Ureter (tissue), 1 donor: Measurements from ENCODE around the gene GAS2L3. TPM values are rescaled to one million over a fixed set of nuclear protein-coding genes. Genes with fewer than 3 reads are reported as not detected.
"Not testable (repeated sequence)": the region's sequence is repeated elsewhere in the genome, so short reads cannot be mapped to it uniquely, and the experiment has no call there.

Experiments
- DNase-seq: peaks from one replicate; pipeline ENCODE4 v3.0.0-alpha.2; 2020; ENCODE audit warnings: low spot score
- total RNA-seq: library from RNA; stranded (reverse); gene quantifications from one replicate; pipeline ENCODE4 v1.2.4, GENCODE V29; 2023
- donor health status: DM: yes; HTN: yes; CAD: no.

Gene GAS2L3
- total RNA-seq, result 6.0 TPM

DNA sequence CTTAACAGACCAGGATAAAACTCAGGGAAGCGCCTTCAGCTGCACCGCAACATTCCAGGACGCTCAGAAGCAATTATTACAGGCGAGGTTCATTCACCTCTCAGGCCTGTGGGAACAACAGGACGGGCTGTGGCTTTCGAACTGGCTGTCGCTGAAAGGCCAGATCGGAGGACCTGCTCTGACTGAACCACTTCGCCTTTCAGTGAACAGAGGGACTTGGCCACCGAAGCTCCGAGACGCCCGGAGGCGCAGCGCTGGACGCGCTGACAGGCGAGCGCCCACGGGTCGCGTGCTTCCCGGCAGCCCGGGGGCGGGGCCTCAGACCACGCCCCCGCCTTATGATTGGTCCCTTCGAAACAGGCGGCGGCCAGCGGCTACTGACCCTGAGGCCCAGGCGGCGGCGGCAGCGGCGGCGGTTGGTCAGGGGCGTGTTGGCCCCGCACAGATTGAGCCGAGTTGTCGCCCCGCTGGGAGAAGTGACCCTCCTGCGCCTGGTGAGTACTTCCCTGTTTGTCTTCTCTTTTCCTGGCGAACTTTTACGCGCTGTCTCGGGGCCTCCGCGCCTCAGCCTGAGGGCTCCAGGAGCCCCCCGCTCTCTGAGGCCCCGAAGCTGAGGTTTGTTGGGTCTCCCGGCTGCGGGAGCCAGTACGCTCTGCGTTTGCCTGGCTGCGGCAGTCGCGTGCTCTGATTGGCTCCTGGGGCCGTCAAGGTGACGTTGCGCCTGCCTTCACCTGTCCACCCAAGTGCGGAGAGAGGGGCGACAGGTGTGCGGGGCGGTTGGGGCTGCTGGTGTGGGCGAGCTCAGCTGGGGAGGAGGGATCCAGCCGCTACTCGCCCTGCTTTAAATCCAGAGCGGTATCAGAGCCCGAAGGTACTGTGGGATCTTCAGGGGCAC is at the start of gene GAS2L3:
Gene GAS2L3 (plus strand): TSS at position 393 of the 895 bp plus-strand sequence. CDS start 21,221 bp downstream, outside the sequence.
- DNase-seq, result peak; percentile 88

DNA sequence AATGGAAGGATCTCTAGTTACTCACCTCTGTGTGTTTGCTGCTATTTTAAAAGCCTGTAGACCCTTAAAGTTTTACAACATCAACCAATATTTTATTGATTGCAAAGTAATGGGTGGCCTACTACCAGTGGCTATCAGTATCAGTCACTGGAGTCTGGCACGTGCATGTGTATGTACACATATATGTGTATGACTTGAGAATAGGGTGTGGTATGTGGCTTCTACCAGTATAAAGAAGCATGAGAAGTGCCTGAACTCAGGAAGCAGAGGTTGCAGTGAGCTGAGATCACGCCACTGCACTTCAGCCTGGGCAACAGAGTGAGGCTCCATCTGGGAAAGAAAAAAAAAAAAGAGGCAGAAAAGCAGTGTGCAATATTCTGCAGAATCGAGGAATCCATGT is 45.5 kb upstream of the GAS2L3 start:
- DNase-seq, result no peak

DNA sequence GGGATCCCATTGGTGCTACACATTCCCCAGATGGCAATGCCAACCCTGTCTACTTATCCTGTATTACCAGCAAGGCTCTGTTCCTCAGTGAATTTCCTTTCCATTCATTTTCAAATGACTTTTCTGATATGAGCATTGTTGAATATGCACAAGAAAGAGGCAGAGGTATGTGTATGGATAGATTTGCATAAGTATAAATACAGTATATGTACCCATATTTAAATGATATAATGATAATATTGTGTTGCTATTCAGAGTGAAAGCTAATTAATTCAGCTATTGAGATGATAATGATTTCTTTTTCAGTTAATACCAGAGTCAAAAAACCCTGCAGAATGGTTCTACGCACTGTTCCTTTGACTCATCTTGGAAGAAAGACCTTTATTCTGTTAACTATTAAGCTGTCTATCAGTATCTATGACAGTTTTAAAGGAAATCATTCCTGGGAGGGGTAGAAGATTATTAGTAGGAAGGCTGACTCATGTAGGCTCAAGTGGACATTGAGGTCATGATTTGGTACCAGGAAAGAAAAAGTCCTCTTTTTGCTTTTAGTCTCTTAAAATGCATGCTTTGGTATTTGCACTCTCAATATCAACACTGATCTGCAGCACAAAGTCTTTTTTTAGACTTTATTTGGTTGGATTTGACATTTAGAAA is 44.9 kb upstream of the GAS2L3 start:
- no peak for DNase-seq

DNA sequence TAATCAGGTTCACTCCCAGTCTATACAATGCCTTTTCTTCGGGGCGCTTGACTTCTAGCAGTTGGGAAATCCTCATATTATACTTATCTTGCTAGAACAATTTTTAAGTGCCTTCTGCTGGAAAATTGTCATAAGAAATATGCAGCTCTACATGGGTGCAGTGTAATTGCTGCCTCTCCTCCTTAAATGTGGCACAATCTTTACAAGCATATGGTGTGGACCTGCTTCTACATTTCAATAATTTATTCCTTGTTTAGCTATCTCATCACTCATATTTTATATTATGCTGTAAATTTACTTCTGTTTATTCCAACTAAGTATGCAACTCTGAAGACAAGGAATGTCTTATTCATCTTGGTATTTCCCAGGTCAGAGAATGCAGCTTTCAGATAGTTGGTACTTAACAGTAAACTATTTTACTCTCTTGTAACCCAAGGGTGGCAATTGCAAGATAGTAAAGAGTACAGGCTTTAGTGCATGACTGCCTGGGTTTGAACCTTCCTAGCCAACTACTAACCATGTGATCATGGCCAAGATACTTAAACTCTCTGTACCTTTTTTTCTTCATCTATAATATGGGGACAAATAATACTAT is 43.6 kb upstream of the GAS2L3 start:
- no peak for DNase-seq

DNA sequence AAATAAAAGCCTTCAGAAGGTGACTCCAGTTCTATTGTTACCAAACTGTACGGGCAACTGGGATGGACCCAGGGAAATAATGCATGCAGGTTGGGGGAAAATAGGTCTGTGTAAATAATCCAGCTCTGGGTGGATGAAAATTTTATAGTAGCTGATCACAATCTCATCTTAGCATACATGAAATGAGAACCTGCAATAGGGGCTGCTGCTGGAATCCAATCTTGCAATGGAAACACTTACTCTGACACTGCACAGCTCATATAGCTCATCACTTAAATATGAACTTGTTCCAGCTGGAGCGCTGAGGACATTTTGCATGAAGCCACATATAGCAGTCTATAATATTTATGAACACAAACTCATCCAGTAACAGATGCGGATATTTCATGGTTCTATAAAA is 40.1 kb upstream of the GAS2L3 start:
- DNase-seq, result no peak

DNA sequence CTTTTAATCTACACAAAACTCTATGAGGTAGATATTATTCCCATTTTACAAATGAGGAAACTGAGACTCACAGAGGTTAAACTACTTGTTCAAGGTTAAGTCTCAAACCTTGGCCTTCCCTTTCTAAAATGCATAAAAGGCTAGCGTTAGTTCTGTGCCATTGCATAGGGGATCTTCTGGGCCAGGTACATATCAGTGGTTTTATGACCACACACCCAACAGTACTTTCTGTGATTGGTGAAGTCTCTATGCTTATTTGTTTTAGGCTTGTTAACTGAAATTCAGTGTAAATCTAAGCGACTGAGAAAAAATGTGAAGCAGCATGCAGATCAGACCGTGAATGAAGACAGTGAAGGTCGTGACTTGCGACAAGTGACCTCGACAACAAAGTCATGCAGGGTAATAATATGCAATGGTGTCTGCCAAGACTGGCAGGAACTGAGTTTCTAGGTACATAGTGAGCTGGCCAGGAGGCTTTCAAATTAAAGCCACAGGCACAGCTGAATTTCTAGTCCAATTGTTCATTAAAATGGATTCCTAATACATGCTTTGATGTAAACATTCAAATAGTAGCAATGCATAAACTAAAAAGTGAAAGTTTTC is 38.8 kb upstream of the GAS2L3 start:
- no peak for DNase-seq

DNA sequence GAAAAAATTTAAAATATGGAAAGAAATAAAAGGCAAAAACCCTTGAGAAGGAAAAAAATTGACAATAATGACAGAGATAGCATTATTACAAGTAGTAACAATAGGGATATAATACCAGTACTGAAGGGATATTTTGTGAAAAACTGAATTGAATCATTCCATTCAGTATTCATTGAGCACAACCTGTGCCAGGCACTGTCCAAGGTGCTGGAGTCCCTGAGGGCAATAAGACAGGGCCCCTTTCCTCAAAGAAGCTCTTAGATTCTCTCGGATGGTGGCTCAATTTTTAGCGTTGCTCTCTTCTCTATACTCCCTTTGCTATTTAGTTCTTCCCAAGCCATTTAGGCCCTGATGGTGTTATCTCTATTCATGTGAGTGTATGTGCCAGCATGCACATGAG is 34.3 kb upstream of the GAS2L3 start:
- DNase-seq, result no peak

DNA sequence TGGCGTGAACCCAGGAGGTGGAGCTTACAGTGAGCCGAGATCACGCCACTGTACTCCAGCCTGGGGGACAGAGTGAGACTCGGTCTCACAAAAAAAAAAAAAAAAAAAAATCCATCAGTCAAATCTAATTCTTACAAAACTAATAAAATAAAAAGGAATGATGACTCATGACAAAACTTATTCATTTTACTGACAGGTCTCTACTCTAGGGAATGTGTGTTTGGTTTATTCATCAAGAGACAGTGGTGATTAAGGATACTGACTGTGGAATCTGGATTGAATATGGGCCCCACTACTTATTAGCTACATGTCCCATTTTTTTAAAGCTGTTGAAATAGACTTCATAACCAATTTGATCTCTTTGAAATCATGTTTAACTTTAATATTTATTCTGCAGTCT is 29.3 kb upstream of the GAS2L3 start:
- DNase-seq, result no peak

DNA sequence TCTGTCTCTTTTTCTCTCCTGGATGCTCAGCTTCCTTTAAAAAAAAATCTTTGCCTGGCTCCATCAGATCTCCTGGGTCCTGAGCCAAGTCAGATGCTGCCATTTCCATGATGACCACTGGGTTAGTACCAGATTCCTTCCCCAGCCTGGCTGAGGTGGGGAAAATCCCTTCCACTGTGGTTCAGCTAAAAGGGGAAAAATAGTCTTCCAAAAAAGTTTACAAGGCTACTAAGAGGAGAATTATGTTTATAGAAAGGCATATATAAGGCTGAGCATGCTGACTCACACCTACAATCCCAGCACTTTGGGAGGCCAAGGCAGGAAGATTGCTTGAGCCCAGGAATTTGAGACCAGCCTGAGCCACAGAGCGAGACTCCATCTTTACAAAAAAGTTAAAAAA is 28.4 kb upstream of the GAS2L3 start:
- no peak for DNase-seq

DNA sequence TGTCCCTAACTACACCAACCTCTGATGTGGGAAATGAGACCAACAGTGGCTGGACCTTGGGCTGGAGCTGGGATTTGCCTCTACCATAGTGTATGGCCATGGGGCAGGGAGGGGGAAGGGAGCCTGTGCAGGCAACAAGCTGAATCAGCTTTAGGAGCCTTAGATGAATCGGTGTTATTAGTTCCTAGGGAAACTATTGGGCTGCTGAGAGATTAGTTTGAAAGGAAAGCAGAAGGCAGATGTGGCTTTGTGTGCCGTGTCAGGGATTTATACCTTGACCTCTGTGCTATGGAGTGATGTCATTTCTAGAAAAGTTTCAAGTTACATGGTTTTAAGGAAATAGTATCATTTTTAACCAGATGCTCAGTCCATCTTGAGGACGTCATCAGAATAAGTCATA is 19.5 kb upstream of the GAS2L3 start:
- DNase-seq, result no peak

DNA sequence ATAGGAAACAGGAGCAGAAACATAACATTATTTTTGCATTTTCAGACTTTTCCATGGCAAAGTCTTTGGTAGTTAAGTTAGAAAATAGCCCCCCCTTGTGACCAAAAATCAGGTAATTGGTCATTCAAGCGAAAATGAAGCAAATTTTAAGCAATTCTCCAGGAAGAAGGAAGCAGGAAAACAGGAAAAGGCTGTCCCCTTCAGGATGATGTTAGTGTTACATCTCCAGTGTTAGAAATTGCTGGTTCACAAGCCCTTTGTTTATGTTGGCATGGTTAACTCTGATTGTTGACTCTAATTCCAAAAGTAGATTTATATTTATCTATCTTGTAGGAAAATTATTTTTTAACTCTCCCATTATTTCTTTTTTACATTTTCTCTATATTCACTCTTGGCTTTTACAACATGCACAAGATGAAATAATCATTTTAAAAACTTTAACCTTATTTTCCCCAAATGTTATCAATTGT is 18.8 kb upstream of the GAS2L3 start:
- DNase-seq, result peak; percentile 57

DNA sequence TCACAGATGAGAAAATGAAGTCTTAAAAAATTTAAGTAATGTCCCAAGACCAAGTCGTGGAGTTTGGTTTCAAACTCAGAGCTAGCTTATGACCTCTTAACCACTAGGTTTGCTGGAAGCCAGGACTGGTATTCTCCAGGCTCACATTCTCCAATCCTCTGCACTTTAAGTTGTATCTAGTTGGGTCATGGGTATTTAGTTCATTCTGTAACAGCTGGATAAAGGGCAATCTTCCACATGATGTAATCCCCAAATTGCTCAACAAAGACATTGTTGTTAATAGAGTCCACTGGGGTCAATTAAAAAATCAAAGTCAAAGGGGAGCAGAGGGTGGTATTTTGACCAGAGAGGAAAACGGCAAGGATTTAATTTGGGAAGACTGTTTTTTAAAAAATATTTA is 17.8 kb upstream of the GAS2L3 start:
- no peak for DNase-seq

DNA sequence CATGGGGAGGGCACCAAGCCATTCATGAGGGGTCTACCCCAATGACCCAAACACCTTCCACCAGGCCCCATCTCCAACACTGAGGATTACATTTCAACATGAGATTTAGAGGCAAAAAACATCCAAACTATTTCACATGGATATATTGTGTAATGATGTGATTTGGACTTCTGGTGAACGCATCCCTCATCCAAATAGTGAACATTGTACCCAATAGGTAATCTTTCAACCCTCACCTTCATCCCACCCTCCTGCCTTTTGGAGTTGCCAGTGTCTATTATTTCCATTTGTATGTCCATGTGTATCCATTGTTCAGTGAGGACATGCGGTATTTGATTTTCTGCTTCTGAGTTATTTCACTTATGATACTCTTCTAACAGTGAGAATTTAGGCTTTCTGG is 16.1 kb upstream of the GAS2L3 start:
- DNase-seq, result no peak

DNA sequence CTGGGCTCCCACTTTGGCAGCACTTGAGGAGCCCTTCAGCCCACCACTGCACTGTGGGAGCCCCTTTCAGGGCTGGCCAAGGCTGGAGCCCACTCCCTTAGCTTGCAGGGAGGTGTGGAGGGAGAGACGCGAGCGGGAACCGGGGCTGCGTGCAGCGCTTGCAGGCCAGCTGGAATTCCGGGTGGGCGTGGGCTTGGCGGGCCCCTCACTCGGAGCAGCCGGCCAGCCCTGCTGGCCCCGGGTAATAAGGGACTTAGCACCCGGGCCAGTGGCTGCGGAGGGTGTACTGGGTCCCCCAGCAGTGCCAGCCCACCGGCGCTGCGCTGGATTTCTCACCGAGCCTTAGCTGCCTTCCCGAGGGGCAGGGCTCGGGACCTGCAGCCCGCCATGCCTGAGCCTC is 14.2 kb upstream of the GAS2L3 start:
- not testable (repeated sequence) for DNase-seq

DNA sequence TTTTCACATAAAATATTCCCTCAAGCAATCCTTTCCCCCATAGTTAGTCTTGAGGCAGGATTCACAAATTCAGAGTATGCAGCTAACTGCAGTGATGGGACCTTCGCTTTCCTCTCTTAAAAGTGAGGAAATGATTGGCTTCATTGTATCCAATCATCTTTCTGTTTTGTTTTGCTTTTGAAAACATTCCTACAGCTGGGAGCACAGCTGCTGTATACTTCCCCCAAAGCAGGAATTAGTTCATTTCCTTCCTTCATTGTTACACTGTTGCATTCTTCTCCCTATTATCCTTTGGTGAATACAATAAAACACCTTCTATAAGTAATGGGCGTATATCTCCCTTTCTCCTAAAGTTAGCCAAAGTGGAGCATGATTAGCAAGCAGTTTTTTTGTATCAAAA is 9.4 kb upstream of the GAS2L3 start:
- no peak for DNase-seq

DNA sequence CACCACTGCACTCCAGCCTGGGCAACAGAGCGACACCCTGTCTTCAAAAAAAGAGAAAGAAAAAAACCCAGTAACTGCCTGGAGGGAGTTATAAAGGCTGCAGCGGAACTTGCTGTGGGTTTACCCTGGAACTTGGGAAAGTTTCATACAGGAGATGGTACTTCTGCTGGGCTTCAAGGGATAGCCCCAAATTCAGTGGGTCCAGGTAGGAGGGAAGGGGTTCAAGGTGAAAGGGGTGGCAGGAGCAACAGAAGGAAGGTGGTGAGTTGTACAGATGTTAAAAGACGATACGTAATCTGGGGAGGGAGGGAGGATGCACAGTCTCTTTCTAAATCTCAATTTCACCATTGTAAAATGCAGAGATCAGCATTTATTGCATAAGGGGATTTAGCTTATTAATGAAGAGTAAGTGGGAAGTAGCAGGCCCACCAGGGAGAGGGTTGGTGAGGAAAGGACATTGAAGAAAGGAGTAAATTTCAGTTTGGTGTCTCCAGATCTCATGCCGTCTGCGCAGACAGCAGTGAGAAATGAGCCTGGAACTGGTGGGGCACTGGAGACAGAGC is 8.5 kb upstream of the GAS2L3 start:
- DNase-seq, result no peak

DNA sequence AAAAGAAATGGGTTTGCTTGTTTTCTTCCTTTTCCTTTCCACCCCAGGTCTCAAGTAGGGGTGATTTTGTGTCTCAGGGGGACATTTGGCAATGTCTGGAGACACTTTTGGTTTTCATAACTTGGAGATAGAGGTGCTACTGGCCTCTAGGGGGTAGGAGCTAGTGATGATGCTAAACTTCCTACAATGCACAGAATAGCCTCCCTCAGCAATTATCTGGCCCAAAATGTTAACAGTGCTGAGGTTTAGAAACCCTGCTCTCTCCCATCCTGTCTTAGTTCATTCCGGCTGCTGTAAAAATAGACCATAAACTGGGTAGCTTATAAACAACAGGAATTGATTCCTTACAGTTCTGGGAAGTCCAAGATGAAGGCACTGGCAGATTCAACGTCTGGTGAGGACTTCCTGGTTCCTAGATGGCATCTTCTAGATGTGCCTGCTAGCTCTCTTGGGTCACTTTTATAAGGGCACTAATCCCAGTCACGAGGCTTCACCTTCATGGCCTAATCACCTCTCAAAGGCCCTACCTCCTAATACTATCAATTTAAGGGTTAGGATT is 7.4 kb upstream of the GAS2L3 start:
- no peak for DNase-seq

DNA sequence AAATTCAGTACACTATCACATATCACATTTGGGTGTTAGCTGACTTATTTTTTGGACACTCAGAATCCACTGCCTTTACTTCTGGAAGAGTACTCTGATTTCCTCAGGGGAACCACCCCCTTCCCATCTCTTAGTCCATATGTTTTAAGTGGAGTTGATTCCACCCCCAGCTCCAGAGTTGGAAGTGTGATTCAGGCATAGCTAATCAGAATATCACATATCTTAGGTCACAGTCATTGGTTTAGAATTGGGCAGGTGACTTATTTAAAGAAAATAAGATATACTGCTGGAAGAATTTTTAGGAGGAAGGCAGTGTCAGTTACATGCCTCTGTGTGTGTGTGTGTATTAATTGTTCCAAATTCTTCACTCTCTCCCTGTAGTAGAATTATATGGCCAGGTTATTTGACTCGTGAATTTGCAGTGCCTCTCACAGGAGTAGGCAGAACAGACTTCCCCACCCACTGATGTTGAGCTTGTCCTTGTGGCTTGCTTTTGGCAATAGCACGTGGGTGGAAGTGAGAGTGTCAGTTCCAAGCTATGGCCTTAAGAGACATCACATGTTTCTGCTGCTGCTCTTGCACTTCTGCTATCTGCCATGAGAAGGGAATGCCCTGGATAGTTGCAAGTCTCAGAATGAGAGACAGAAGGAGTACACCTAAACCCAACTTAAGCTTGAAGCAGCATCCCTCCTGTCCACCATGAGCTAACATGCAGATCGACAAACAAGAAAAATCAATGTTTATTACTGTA is 6.4 kb upstream of the GAS2L3 start:
- DNase-seq, result no peak

DNA sequence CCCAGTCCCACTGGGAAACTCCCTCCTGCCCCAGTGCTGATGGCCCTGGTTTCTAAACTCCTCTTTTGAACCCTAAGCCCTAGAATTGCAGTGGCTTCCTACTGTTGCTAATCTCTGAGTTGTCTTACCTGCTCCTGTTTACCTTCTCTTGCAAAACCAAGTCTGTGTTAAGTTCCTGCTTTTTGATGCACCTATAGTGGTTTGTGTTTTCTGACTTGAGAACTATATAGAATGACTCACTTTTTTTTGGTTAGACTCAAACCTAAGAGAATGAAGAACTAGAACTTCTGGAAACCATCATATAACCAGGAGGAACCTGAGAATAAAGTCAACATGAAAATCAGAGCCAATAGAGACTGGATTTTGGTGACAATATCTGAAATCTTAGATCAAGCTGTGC is 5.5 kb upstream of the GAS2L3 start:
- DNase-seq, result no peak

DNA sequence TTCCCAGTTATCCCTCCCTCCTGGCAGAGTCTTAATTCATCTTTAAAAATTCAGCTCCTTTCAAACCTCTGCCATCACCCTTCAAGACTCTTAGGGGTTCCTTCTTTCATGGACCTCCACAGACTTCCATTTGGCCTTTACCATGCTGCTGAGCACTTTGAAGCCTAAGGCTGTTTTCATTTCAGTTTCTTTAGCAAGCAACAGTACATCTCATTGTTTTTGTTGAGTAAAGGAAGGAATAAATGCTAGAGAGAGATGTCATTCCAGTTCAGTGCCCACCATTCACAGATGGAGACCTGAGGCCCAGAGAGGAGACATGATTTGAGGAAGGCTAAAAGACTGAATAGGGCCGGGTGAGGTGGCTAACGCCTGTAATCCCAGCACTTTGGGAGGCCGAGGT is 1.3 kb upstream of the GAS2L3 start:
- no peak for DNase-seq
